Measurements from ENCODE around the gene RNF11. TPM values are rescaled to one million over a fixed set of nuclear protein-coding genes. Genes with fewer than 3 reads are reported as not detected.
A peak's percentile ranks its signal among the peaks of the same experiment; 100 is the strongest.

Gene RNF11
- polyA plus RNA-seq, 3 donors, result 25.3 to 30.4 (median 28.4) TPM

- Mint-ChIP-seq H3K27ac (no peak overlapping the region), H3K36me3 (peaks cover 15 to 27% of the 10 kb centered on the region in 2 donors), H3K27me3 (ENCODE audit: low read depth in 3 of 3) (no peaks in the 10 kb centered on the region), H3K4me3 (no peak overlapping the region), H3K4me1 (peaks cover 14% of the 10 kb centered on the region), H3K9me3 (peaks cover 0 to 2% (median 0%) of the 10 kb centered on the region in 7 donors)
- Histone ChIP-seq H4K20me1 (ENCODE audit: insufficient read depth, low read length) (peaks cover 98% of the 10 kb centered on the region), H3K4me3 (replicated peaks in 1 of 3; ENCODE audit: low read depth in 2 of 3, low read length in 3 of 3) (no peak overlapping the region), H3K79me2 (ENCODE audit: insufficient read depth, low read length) (peaks cover 97% of the 10 kb centered on the region), H3K27ac (ENCODE audit: low read depth in 1 of 2, low read length in 2 of 2) (no peak overlapping the region), H3K27me3 (ENCODE audit: control insufficient read depth in 2 of 2, insufficient read depth in 2 of 2, low read length in 2 of 2) (no peaks in the 10 kb centered on the region), H3K9ac (ENCODE audit: insufficient read depth, low read length, poor library complexity, severe bottlenecking) (no peak overlapping the region), H3K9me3 (replicated peaks in 1 of 2; ENCODE audit: control insufficient read depth in 1 of 2, insufficient read depth in 1 of 2, low read length in 2 of 2) (no peaks in the 10 kb centered on the region), H3K36me3 (replicated peaks in 1 of 2; ENCODE audit: control insufficient read depth in 1 of 2, insufficient read depth in 2 of 2, low read length in 2 of 2) (peaks cover 4 to 6% of the 10 kb centered on the region in 2 donors), H2AFZ (ENCODE audit: insufficient read depth, low read depth, low read length, poor library complexity, severe bottlenecking) (no peak overlapping the region), H3K4me2 (replicated peaks; ENCODE audit: extremely low read depth, low read length, poor library complexity, severe bottlenecking) (no peak overlapping the region), H3K4me1 (ENCODE audit: control insufficient read depth in 1 of 2, insufficient read depth in 2 of 2, low read length in 2 of 2) (no peaks in the 10 kb centered on the region)
- intact Hi-C loops (cut with micrococcal nuclease), result no loop called here
- 94% methylated on average over 3 of the region's 3 CpGs for WGBS (ENCODE audit: insufficient coverage)
- no peak for TF ChIP-seq CTCF (IDR thresholded peaks at IDR 0.05)
- DNase-seq, result no peak
Measured at GRCh38 chr1:51255331-51255730, 19.3 kb downstream of the RNF11 start.

GRCh38 chr1:51263147-51263877, 27.2 kb downstream of the RNF11 start:
- Histone ChIP-seq H3K4me3 (replicated peaks in 1 of 3; ENCODE audit: low read depth in 2 of 3, low read length in 3 of 3) (no peak overlapping the region), H3K4me2 (replicated peaks; ENCODE audit: extremely low read depth, low read length, poor library complexity, severe bottlenecking) (no peak overlapping the region), H3K9me3 (replicated peaks in 1 of 2; ENCODE audit: control insufficient read depth in 1 of 2, insufficient read depth in 1 of 2, low read length in 2 of 2) (no peaks in the 10 kb centered on the region), H3K36me3 (replicated peaks in 1 of 2; ENCODE audit: control insufficient read depth in 1 of 2, insufficient read depth in 2 of 2, low read length in 2 of 2) (no peaks in the 10 kb centered on the region), H3K4me1 (ENCODE audit: control insufficient read depth in 1 of 2, insufficient read depth in 2 of 2, low read length in 2 of 2) (peaks cover 33 to 36% of the 10 kb centered on the region in 2 donors), H2AFZ (ENCODE audit: insufficient read depth, low read depth, low read length, poor library complexity, severe bottlenecking) (no peak overlapping the region), H3K27ac (ENCODE audit: low read depth in 1 of 2, low read length in 2 of 2) (no peak overlapping the region), H3K79me2 (ENCODE audit: insufficient read depth, low read length) (peaks cover 95% of the 10 kb centered on the region), H4K20me1 (ENCODE audit: insufficient read depth, low read length) (peaks cover 79% of the 10 kb centered on the region), H3K27me3 (ENCODE audit: control insufficient read depth in 2 of 2, insufficient read depth in 2 of 2, low read length in 2 of 2) (no peaks in the 10 kb centered on the region), H3K9ac (ENCODE audit: insufficient read depth, low read length, poor library complexity, severe bottlenecking) (no peak overlapping the region)
- H3K27ac Mint-ChIP-seq, result peak overlapping the region in 1 of 7 donors; percentile 13
- DNase-seq, result no peak
- H3K27me3 Mint-ChIP-seq (ENCODE audit: low read depth in 3 of 3), result peaks cover 0 to 2% (median 0%) of the 10 kb centered on the region in 3 donors
- intact Hi-C loops (cut with micrococcal nuclease), result no loop called here
- no peak for TF ChIP-seq CTCF (IDR thresholded peaks at IDR 0.05)
- H3K36me3 Mint-ChIP-seq, result peaks cover 4 to 6% of the 10 kb centered on the region in 2 donors
- peaks cover 56% of the 10 kb centered on the region for H3K4me1 Mint-ChIP-seq
- H3K4me3 Mint-ChIP-seq, result no peak overlapping the region
- WGBS (ENCODE audit: insufficient coverage), result 100% methylated on average over 1 of the region's 4 CpGs
- H3K9me3 Mint-ChIP-seq, result no peaks in the 10 kb centered on the region
